Calu3 (cell line): ENCODE data around the gene IER2. TPM values are rescaled to one million over a fixed set of nuclear protein-coding genes. Genes with fewer than 3 reads are reported as not detected.

ENCODE experiments used
- Bru-seq: library from RNA; stranded (reverse); fragments of 400-500 nt; gene quantifications from one replicate; lab custom pipeline; 2021; lab: Mats Ljungman, UMichigan
- BruChase-seq, 2 experiments: library from RNA; stranded (reverse); fragments of 400-500 nt; gene quantifications; one replicate each; lab custom pipeline; 2021; lab: Mats Ljungman, UMichigan
- BruUV-seq: library from RNA; stranded (reverse); fragments of 400-500 nt; replicated peaks from 2 replicates; lab custom pipeline; 2021; lab: Mats Ljungman, UMichigan
- CTCF ChIA-PET: fragments of 300-600 bp; sonication (Branson Sonifier 250); formaldehyde crosslinking; loops from one replicate; lab custom pipeline; 2022; ENCODE audit warnings: antibody characterized with exemption; lab: Charles Lee
- DNase-seq: peaks from one replicate; pipeline ENCODE4 v3.0.0; 2022
- H3K27ac Mint-ChIP-seq: one replicate; pipeline ENCODE4 v1.8.0; 2022; ENCODE audit warnings: mixed read lengths; ENCODE audit not compliant: unreplicated experiment
- H3K27me3 Mint-ChIP-seq: one replicate; pipeline ENCODE4 v1.8.0; 2022; ENCODE audit warnings: mixed read lengths; ENCODE audit not compliant: unreplicated experiment
- H3K36me3 Mint-ChIP-seq: one replicate; pipeline ENCODE4 v1.8.0; 2022; ENCODE audit warnings: mild to moderate bottlenecking, moderate library complexity, mixed read lengths; ENCODE audit not compliant: insufficient read depth, unreplicated experiment
- H3K4me1 Mint-ChIP-seq: one replicate; pipeline ENCODE4 v1.8.0; 2022; ENCODE audit warnings: mild to moderate bottlenecking, low read depth, mixed read lengths; ENCODE audit not compliant: unreplicated experiment
- H3K4me3 Mint-ChIP-seq: one replicate; pipeline ENCODE4 v1.8.0; 2022; ENCODE audit warnings: mild to moderate bottlenecking, low read depth, moderate library complexity, mixed read lengths; ENCODE audit not compliant: unreplicated experiment
- H3K9me3 Mint-ChIP-seq: one replicate; pipeline ENCODE4 v1.8.0; 2022; ENCODE audit warnings: low read depth, mixed read lengths; ENCODE audit not compliant: unreplicated experiment
- intact Hi-C: fragments of 100-400 bp; cut with micrococcal nuclease; formaldehyde crosslinking; loops from one replicate; pipeline ENCODE4 v1.10.0; 2022; ENCODE audit not compliant: unreplicated experiment
- long read RNA-seq: library from polyadenylated mRNA; stranded (forward); transcript quantifications from one replicate; pipeline ENCODE4 v2.0.0, GENCODE V29; 2022
- total RNA-seq: library from RNA; stranded (reverse); gene quantifications from 2 replicates; pipeline ENCODE4 v1.2.3, GENCODE V29; 2022
- TF ChIP-seq, protein P1 (sequence below): fragments of 200-600 bp; IDR thresholded peaks from one replicate; pipeline ENCODE4 v1.8.0; 2022; ENCODE audit warnings: antibody characterized with exemption; ENCODE audit not compliant: unreplicated experiment

The IER2 gene
- total RNA-seq (96.3 and 108 TPM in 2 replicates), Bru-seq, nascent RNA (percentile 97 among the genes with signal in this experiment), BruChase-seq, experiment 1, labeled RNA remaining after a 6-hour chase (percentile 92 among the genes with signal in this experiment), BruChase-seq, experiment 2, labeled RNA remaining after a 2-hour chase (percentile 94 among the genes with signal in this experiment)
- long read RNA-seq, transcript IER2-203 (1 exons, 2,934 nt): major isoform, 159 of 162 reads
- long read RNA-seq, partial matches to known transcripts: 1 of 162 reads
- long read RNA-seq, other reads (novel, unspliced or antisense): 2 of 162 reads

DNA sequence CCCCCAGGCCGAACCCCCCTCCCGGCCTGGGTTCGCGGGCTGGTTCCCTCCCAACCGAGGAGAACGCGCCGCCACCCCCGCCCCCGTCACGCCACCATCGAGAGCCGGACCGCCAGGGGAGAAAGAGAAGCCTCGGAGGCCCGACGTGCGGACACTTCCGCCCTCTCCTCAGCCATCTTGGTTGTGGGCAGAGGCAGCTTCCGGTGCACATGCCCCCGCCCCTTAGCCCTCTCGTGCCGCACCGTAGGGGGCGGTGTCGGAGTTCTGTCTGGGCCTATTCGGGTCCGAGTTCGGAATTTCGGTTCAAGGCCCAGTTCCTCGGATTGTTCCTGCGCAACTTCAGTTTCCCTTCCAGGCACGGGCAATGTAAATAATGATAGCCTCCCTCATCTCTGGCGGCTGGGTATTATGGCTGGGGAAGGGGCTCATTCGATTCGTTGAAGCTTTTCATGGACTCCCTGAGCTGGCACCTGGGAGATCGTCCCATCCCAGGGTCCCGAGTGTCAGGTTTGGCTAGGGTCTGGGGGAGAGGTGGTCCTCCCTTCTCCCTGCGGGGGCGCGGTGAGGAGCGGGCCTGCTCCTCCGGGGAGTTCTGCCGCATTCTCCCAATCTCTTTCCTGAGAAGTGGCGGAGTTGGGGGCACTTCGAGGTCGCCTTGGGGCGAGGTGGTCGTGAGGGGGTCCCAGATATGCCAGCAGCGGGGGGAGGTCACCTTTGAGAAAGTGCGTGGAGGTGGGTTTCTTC lies at the start of gene IER2, which contains the start of gene STX10:
TSS of gene IER2 (plus strand) at position 225 of the 744 bp plus-strand sequence. CDS start 2,776 bp downstream, outside the sequence.
TSS of gene STX10 (minus strand) at position 189 of the 744 bp plus-strand sequence. CDS start 202 bp downstream, outside the sequence.
- H3K36me3 Mint-ChIP-seq: peaks cover 85% of the 10 kb centered on the region
- peaks cover 17% of the 10 kb centered on the region for H3K4me1 Mint-ChIP-seq
- CTCF ChIA-PET: interaction anchor here (0.5 to 1.4 kb wide), 7 partner anchors 13 to 532 kb away, joined by 3 to 8 read pairs (median 3); partner anchors contain the start of gene DNASE2
- H3K27ac Mint-ChIP-seq: peak within 1 kb of the TSS; percentile 100
- no peaks in the 10 kb centered on the region for H3K9me3 Mint-ChIP-seq
- TF ChIP-seq, protein P1, sequence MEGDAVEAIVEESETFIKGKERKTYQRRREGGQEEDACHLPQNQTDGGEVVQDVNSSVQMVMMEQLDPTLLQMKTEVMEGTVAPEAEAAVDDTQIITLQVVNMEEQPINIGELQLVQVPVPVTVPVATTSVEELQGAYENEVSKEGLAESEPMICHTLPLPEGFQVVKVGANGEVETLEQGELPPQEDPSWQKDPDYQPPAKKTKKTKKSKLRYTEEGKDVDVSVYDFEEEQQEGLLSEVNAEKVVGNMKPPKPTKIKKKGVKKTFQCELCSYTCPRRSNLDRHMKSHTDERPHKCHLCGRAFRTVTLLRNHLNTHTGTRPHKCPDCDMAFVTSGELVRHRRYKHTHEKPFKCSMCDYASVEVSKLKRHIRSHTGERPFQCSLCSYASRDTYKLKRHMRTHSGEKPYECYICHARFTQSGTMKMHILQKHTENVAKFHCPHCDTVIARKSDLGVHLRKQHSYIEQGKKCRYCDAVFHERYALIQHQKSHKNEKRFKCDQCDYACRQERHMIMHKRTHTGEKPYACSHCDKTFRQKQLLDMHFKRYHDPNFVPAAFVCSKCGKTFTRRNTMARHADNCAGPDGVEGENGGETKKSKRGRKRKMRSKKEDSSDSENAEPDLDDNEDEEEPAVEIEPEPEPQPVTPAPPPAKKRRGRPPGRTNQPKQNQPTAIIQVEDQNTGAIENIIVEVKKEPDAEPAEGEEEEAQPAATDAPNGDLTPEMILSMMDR: peak; percentile 36
- peak within 1 kb of the TSS; percentile 94 for H3K4me3 Mint-ChIP-seq
- intact Hi-C loops: no loop called here
- BruUV-seq: no TSS peak
- DNase-seq: peak; percentile 90
- peaks cover 15% of the 10 kb centered on the region for H3K27me3 Mint-ChIP-seq

DNA sequence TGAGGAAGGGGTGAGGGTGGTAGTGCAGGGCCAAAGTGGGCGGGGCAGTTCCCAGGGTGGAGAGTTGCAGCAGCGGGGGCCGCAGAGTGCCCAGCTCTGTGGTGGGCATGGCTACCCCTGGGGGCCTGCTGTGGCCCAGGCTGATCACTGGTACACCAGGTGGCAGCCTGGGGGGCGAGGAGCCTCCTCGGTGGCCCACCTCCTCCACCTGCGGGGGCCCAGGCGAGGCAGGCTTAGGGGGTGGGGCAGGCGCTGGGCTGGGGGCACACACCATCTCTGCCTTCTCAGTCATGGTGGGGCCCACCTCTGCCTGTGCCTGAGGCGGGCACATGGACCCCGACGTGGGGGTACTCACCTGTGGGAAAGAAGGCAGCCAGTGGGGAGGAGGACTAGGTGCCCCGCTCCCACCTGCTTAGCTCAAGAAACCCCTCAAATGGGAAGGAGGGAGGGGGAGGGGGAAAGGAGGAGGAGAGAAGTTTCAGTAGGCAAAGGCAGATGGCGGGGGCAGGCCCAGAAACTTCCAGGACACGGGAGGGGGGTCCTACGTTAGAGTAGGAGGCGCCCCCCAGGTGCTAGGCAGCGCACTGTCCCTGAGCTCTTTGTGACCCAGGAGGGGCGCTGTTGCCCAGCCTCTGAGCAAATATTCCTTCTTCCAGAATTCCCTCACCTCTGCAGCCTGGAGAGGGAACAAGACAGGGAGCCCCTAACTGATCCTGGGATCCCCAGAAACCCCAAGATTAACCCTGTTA lies 49.2 kb upstream of the IER2 start:
- Mint-ChIP-seq H3K4me1 (no peaks in the 10 kb centered on the region), H3K9me3 (no peaks in the 10 kb centered on the region), H3K27me3 (no peaks in the 10 kb centered on the region), H3K27ac (no peak overlapping the region), H3K36me3 (peaks cover 20% of the 10 kb centered on the region), H3K4me3 (no peak overlapping the region)
- TF ChIP-seq, protein P1: no peak
- CTCF ChIA-PET: interaction anchor here (1.2 kb wide), 1 partner anchor 40 kb away, joined by 4 read pairs; no protein-coding TSS in a partner anchor
- DNase-seq: no peak
- intact Hi-C loops: loop anchor here (5.0 kb wide), 1 partner anchor 161 kb away; no protein-coding TSS in a partner anchor
- BruUV-seq: no TSS peak

DNA sequence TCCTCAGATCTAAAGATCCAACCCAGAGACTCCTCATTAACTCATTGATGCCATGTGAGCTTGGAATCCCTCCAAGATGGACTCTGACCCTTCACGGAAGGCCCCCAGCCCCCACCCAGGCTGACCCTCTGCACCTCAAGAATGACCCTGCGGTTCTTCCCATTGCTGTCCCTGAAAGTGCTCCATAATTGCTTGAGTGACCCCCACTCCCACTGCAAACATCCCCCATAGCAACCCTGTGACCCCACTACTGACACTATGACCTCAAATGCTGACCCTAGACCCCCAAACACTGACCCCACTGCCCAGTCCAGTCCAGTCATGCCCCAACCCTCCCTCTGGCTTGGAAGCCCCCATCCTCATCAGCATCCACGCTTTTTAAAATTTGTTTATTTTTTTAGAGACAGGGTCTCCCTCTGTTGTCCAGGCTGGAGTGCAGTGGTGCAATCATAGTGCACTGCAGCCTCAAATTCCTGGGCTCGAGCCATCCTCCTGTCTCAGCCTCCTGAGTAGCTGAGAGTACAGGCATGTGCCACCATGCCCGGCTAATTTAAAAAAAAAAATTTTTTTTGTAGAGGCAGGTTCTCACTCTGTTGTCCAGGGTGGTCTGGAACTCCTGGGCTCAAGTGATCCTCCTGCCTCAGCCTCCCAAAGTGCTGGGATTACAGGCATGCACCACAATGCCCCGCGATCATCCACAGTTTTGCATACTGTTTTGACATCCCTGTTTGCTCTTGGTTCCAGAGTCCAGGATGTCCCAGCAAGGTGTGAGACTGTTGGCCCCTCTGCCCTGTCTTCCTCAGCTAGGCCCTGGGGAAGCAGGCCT lies 48.4 kb upstream of the IER2 start:
- intact Hi-C loops: loop anchor here (5.0 kb wide), 1 partner anchor 160 kb away; no protein-coding TSS in a partner anchor
- no peak overlapping the region for H3K27ac Mint-ChIP-seq
- H3K9me3 Mint-ChIP-seq: no peaks in the 10 kb centered on the region
- TF ChIP-seq, protein P1: no peak
- peaks cover 22% of the 10 kb centered on the region for H3K36me3 Mint-ChIP-seq
- CTCF ChIA-PET: interaction anchor here (1.2 kb wide), 1 partner anchor 41 kb away, joined by 4 read pairs; no protein-coding TSS in a partner anchor
- no TSS peak for BruUV-seq
- H3K4me3 Mint-ChIP-seq: peak overlapping the region; percentile 41
- no peak for DNase-seq
- H3K4me1 Mint-ChIP-seq: no peaks in the 10 kb centered on the region
- H3K27me3 Mint-ChIP-seq: no peaks in the 10 kb centered on the region
